ENCODE data around the gene PRDM16.

The PRDM16 gene

DNA sequence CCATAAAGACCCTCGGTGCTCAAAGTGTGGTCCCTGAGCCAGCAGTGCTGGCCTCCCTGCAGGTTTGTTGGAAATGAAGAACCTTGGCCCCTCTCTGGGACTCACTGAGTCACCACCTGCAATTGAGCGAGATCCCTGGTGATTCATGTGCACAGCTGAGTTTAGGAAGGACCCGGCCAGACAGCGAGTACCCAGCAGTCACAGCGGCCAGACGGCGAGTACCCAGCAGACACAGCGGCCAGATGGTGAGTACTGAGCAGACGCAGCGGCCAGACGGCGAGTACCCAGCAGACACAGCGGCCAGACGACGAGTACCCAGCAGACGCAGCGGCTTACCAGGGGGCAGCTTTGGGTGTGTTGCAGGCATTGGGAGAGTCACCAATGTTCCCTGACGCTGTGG is 123.8 kb downstream of the PRDM16 start:
- no peak for DNase-seq (ENCODE audit: low spot score)
- TF ChIP-seq CTCF (IDR thresholded peaks at IDR 0.05; ENCODE audit: borderline replicate concordance, control extremely low read depth, extremely low read depth, insufficient read depth, missing control alignments): no peak
- in situ Hi-C loops (cut with MboI; ENCODE audit: low sequenced_read_pairs, unreplicated experiment): no loop called here

DNA sequence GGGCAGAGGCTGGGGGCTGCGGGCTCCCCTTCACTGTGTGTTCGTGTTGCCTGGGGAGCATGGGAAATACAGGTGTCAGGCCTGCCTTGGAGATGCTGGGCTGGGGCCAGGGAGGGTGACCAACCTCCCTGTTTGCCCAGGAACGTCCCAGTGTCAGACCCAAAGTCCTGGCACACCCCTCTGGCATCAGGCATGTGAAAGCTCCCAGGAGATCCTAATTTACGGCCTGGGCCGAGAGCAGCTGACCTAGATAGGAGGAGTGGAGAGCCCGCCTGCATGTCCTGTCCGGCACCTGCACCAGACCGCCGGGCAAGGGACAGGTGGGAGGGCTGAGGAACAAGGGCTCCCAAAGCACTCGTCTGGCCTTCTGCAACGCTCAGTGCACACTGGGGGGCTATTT is 124.8 kb downstream of the PRDM16 start:
- no peak for DNase-seq (ENCODE audit: low spot score)
- in situ Hi-C loops (cut with MboI; ENCODE audit: low sequenced_read_pairs, unreplicated experiment): no loop called here
- no peak for TF ChIP-seq CTCF (IDR thresholded peaks at IDR 0.05; ENCODE audit: borderline replicate concordance, control extremely low read depth, extremely low read depth, insufficient read depth, missing control alignments)

DNA sequence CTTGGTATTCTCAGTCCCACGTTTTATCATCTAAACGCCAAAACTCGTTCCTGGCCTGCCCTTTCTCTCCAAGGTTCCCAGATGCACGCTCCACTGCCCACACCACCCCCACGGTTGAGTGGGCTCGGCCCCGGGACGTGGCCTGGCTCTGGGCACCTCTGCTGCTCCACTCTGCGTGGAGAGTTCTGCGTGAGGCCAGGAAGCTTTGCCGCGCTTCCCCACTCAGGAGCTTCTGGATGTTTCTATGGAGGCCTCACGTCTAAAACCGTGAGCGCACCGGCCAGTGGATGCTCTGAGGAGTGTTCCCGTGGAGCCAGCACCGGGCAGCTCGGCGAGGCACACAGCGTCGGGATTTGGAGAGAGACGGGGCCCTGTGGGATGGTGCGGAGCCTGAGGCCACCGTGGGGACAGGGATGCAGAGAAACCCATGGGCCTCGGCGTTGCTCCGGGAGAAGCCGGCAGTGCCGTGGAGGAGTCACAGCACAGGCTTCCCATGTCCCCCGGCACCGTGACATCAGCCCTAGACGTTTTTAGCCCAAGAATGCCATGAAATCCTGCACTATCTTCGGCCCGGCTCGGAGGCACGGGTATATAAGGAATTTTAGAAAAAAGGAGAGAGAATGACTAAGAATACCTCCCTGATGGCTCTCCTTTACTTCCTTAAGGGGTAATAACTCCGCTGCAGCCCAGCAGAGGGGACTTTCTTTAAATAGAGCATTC is 125.9 kb downstream of the PRDM16 start:
- in situ Hi-C loops (cut with MboI; ENCODE audit: low sequenced_read_pairs, unreplicated experiment): no loop called here
- TF ChIP-seq CTCF (IDR thresholded peaks at IDR 0.05; ENCODE audit: borderline replicate concordance, control extremely low read depth, extremely low read depth, insufficient read depth, missing control alignments): no peak
- no peak for DNase-seq (ENCODE audit: low spot score)

GRCh38 chr1:3195480-3195815 is 126.4 kb downstream of the PRDM16 start:
- no peak for TF ChIP-seq CTCF (IDR thresholded peaks at IDR 0.05; ENCODE audit: borderline replicate concordance, control extremely low read depth, extremely low read depth, insufficient read depth, missing control alignments)
- in situ Hi-C loops (cut with MboI; ENCODE audit: low sequenced_read_pairs, unreplicated experiment): no loop called here
- no peak for DNase-seq (ENCODE audit: low spot score)

GRCh38 chr1:3195966-3196515 is 127.0 kb downstream of the PRDM16 start:
- no peak for TF ChIP-seq CTCF (IDR thresholded peaks at IDR 0.05; ENCODE audit: borderline replicate concordance, control extremely low read depth, extremely low read depth, insufficient read depth, missing control alignments)
- DNase-seq (ENCODE audit: low spot score): no peak
- in situ Hi-C loops (cut with MboI; ENCODE audit: low sequenced_read_pairs, unreplicated experiment): no loop called here

DNA sequence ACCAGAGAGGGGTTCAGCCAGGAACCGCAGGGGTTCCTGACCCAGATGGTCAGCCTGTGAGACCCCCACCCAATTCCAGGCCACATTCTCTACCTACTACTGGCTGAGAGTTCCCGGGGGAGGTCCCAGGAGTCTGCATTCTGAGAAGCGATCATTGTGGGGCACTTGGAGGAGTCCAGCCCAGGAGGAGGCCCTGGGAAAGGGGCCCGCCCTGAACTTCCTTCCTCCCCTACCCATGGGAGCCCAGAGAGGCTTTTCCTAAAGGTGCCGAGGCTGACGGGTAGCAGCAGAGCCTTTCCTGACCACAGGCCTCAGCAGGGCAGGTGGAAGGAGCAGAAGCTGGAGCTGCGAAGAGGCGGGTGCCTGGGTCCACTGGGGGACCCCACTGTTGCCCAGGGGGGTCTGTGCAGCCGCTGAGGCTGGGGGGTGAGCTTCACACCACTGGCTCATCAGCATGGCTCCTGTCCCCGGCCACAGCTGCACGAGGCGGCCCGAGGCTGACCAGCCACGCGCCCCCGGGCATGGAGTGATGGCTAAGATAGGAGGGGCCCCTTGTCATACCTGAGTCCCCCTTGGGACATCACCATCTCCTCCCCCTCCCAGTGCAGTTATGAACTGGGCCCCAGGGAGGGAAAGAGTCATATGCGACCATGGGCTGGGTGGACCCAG is 127.7 kb downstream of the PRDM16 start:
- in situ Hi-C loops (cut with MboI; ENCODE audit: low sequenced_read_pairs, unreplicated experiment): no loop called here
- DNase-seq (ENCODE audit: low spot score): no peak
- TF ChIP-seq CTCF (IDR thresholded peaks at IDR 0.05; ENCODE audit: borderline replicate concordance, control extremely low read depth, extremely low read depth, insufficient read depth, missing control alignments): no peak
